Karpas-422 (cell line): ENCODE results near the gene NEGR1. TPM values are rescaled to one million over a fixed set of nuclear protein-coding genes. Genes with fewer than 3 reads are reported as not detected.

Source experiments
- DNase-seq: peaks from one replicate; pipeline ENCODE4 v3.0.0-alpha.2; 2015
- H2AFZ ChIP-seq: fragments of 200-600 bp; sonication (generic); 2 replicates; pipeline ENCODE4 v1.6.1; 2014; ENCODE audit warnings: antibody characterized with exemption, low read length, mixed read lengths
- H3K27ac ChIP-seq: fragments of 200-600 bp; sonication (generic); 2 replicates; pipeline ENCODE4 v1.5.1; 2014; ENCODE audit warnings: mild to moderate bottlenecking, low read length, moderate library complexity
- H3K27me3 ChIP-seq: fragments of 200-600 bp; sonication (generic); 2 replicates; pipeline ENCODE4 v1.6.1; 2014; ENCODE audit warnings: low read length, mixed read lengths
- H3K36me3 ChIP-seq: fragments of 200-600 bp; sonication (generic); 2 replicates; pipeline ENCODE4 v1.6.1; 2014; ENCODE audit warnings: low read length, mixed read lengths; ENCODE audit not compliant: insufficient read depth
- H3K4me1 ChIP-seq: fragments of 200-600 bp; sonication (generic); 2 replicates; pipeline ENCODE4 v1.6.1; 2014; ENCODE audit warnings: mild to moderate bottlenecking, low read length, mixed read lengths
- H3K4me2 ChIP-seq: fragments of 200-600 bp; sonication (generic); 2 replicates; pipeline ENCODE4 v1.6.1; 2014; ENCODE audit warnings: low read length, low read depth, mild to moderate bottlenecking; ENCODE audit not compliant: poor library complexity, severe bottlenecking
- H3K4me3 ChIP-seq: fragments of 200-600 bp; sonication (generic); 2 replicates; pipeline ENCODE4 v1.5.1; 2014; ENCODE audit warnings: mild to moderate bottlenecking, antibody characterized with exemption, low read length, mixed read lengths
- H3K79me2 ChIP-seq: fragments of 200-600 bp; sonication (generic); 2 replicates; pipeline ENCODE4 v1.6.1; 2014; ENCODE audit warnings: mild to moderate bottlenecking, low read length, mixed read lengths
- H3K9ac ChIP-seq: fragments of 200-600 bp; sonication (generic); 2 replicates; pipeline ENCODE4 v1.6.0; 2014; ENCODE audit warnings: low read length
- H3K9me2 ChIP-seq: fragments of 200-600 bp; sonication (generic), shearing (Covaris generic); replicated peaks from 2 replicates; pipeline ENCODE4 v1.6.0; 2014; ENCODE audit warnings: mild to moderate bottlenecking, low read length, moderate library complexity; ENCODE audit not compliant: insufficient read depth
- H3K9me3 ChIP-seq: fragments of 300-700, 200-600 bp; sonication (generic); 2 replicates; pipeline ENCODE4 v1.6.1; 2014; ENCODE audit warnings: low read length, mixed read lengths
- H4K20me1 ChIP-seq: fragments of 200-600 bp; sonication (generic); 2 replicates; pipeline ENCODE4 v1.6.1; 2014; ENCODE audit warnings: mild to moderate bottlenecking, antibody characterized with exemption, low read length, low read depth; ENCODE audit not compliant: insufficient read depth
- total RNA-seq: library from RNA; depleted of rRNA; stranded (reverse); fragments of >200 nt; shearing (Covaris generic); gene quantifications from 2 replicates; pipeline ENCODE4 v1.2.3, GENCODE V29; 2014; ENCODE audit warnings: low replicate concordance

The NEGR1 gene
- total RNA-seq, 1 experiment from 2014 or later: not detected

DNA sequence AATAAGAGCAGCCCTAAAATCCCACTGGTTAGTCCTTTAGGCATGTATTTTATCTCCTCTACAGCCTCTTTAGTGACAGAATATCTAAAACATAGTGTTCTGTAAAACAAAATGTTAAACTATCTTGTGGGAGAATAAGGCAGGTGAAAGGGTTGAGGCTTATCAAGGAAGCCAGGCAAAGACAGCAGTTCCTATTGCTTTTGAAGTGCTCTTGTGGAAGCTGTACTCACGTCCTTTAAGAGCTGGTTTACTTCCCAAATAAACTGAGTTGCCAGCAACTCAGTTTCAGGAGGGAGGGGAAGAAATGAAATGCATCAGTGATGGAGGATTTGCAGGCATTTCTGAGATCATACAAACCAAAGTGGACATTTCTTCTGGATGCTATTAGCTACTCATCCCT lies 671.9 kb downstream of the NEGR1 start:
- H2AFZ ChIP-seq: no peak overlapping the region
- no peak overlapping the region for H3K4me2 ChIP-seq
- H3K4me3 ChIP-seq: no peak overlapping the region
- DNase-seq: no peak
- no peaks in the 10 kb centered on the region for H3K9me2 ChIP-seq
- no peaks in the 10 kb centered on the region for H3K79me2 ChIP-seq
- H3K9ac ChIP-seq: no peak overlapping the region
- no peaks in the 10 kb centered on the region for H3K36me3 ChIP-seq
- H3K9me3 ChIP-seq: peaks cover 15% of the 10 kb centered on the region; the same call in 1 of the 2 replicates
- no peaks in the 10 kb centered on the region for H3K4me1 ChIP-seq
- no peaks in the 10 kb centered on the region for H4K20me1 ChIP-seq
- H3K27me3 ChIP-seq: no peaks in the 10 kb centered on the region
- H3K27ac ChIP-seq: no peak overlapping the region

DNA sequence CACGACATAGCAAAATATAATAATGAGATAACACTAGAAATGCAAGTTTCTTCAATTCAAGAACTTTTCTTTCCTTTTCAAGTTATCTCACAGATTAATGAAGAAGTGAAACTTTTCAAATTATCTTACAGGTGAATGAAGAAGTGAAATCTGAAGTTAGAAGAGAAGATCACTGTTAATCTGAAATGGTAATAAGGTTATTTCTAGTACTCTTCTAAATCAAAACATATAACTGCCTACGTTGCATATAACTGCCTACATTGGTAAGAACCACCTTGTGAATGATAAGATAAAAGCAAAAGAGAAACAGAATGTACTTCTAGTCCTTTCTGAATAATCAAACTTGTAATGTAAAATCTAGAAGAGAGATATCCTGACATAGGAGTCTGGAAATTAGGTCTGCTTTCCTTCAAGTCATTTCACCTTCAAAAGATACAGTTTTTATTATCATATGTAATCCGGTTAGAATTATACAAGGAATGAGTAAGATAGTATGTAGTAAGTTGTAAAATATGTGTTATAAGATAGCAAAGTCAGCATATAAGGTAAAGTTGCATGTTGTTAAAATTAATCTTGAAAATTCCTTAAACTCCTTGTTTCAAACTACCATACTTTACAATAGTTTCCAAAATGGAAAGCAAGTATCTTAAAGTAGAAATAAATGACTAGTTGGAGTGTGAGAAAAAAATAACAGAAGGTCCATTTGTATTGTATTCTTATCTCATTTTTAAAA lies 679.1 kb downstream of the NEGR1 start:
- H3K4me2 ChIP-seq: no peak overlapping the region
- H3K27ac ChIP-seq: no peak overlapping the region
- no peak for DNase-seq
- H3K4me3 ChIP-seq: no peak overlapping the region
- peaks cover 10% of the 10 kb centered on the region for H3K9me3 ChIP-seq
- no peaks in the 10 kb centered on the region for H3K27me3 ChIP-seq
- no peak overlapping the region for H2AFZ ChIP-seq
- H3K9me2 ChIP-seq: no peaks in the 10 kb centered on the region
- H3K79me2 ChIP-seq: no peaks in the 10 kb centered on the region
- no peaks in the 10 kb centered on the region for H3K36me3 ChIP-seq
- no peaks in the 10 kb centered on the region for H3K4me1 ChIP-seq
- H4K20me1 ChIP-seq: no peaks in the 10 kb centered on the region
- H3K9ac ChIP-seq: no peak overlapping the region

DNA sequence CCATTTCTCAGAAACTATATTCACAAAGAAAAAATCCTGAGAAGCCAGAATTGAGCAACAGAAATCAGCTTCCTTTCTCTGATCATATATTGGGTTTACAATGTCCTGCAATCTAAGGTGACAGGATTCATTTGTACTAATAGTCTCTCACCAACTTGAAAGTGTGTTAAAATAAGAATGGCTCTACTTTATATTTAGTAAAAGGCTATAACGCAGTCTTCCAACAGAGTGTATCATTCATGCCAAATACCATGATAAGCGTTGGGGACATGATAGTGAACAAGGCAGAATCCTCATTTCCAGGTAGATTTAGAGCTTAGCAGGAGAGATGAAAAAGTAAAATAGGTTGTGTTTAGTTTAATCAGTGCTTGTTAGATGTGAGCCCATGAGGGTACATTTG lies 682.3 kb downstream of the NEGR1 start:
- H3K27me3 ChIP-seq: no peaks in the 10 kb centered on the region
- H3K9ac ChIP-seq: no peak overlapping the region
- no peak for DNase-seq
- H2AFZ ChIP-seq: no peak overlapping the region
- H3K4me3 ChIP-seq: no peak overlapping the region
- H3K4me1 ChIP-seq: no peaks in the 10 kb centered on the region
- H3K36me3 ChIP-seq: no peaks in the 10 kb centered on the region
- no peaks in the 10 kb centered on the region for H4K20me1 ChIP-seq
- no peak overlapping the region for H3K4me2 ChIP-seq
- H3K9me2 ChIP-seq: no peaks in the 10 kb centered on the region
- H3K27ac ChIP-seq: no peak overlapping the region
- peaks cover 3% of the 10 kb centered on the region; the same call in 1 of the 2 replicates for H3K9me3 ChIP-seq
- H3K79me2 ChIP-seq: no peaks in the 10 kb centered on the region

DNA sequence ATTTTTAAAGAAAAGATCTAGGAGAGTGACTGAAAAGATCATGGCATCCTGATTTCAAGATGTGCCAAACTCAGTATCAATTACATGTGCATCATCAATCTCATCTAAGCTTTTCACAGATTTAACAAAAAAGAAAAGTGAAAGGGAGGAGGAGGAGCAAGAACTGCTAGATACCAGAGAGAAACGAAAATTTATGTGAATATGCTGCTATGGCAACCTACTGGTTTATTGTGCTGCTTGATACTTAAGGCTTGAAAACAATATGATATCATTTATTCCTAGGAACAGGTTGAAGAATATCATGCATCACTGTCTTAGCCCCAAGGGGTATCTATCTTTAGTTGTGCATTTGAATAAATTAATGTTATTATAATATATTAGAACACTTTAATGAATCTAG lies 683.0 kb downstream of the NEGR1 start:
- H3K9me2 ChIP-seq: no peaks in the 10 kb centered on the region
- no peak overlapping the region for H3K4me3 ChIP-seq
- H3K36me3 ChIP-seq: no peaks in the 10 kb centered on the region
- no peak overlapping the region for H3K4me2 ChIP-seq
- H3K27me3 ChIP-seq: no peaks in the 10 kb centered on the region
- H2AFZ ChIP-seq: no peak overlapping the region
- DNase-seq: no peak
- H3K27ac ChIP-seq: no peak overlapping the region
- H3K9ac ChIP-seq: no peak overlapping the region
- H4K20me1 ChIP-seq: no peaks in the 10 kb centered on the region
- no peaks in the 10 kb centered on the region for H3K4me1 ChIP-seq
- H3K79me2 ChIP-seq: no peaks in the 10 kb centered on the region
- H3K9me3 ChIP-seq: peaks cover 3% of the 10 kb centered on the region; the same call in 1 of the 2 replicates

DNA sequence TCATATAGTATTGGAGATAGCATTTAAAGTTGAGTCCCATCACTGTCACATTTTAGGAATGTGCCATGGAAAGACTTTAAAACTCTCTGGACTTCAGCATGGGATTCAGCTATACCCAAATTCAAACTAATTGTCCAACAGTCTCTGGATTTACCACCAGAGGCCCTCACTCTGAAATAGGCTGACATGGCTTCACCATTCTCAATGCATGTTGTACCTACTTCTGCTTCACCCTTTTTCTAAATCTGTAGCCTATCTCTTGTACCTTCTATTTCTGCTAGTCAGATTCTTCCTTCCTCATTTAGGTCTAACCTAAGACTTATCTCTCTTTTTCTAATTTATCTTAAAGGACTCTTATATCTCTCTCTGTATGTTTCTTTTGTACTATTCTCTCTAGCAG lies 688.8 kb downstream of the NEGR1 start:
- Histone ChIP-seq H3K27me3 (no peaks in the 10 kb centered on the region), H3K36me3 (no peaks in the 10 kb centered on the region), H3K4me2 (no peak overlapping the region), H3K79me2 (no peaks in the 10 kb centered on the region), H3K9me2 (no peaks in the 10 kb centered on the region), H3K4me1 (no peaks in the 10 kb centered on the region), H2AFZ (no peak overlapping the region), H3K4me3 (no peak overlapping the region), H3K9ac (no peak overlapping the region), H3K27ac (no peak overlapping the region), H4K20me1 (no peaks in the 10 kb centered on the region), H3K9me3 (no peaks in the 10 kb centered on the region)
- peak; percentile 46 for DNase-seq

DNA sequence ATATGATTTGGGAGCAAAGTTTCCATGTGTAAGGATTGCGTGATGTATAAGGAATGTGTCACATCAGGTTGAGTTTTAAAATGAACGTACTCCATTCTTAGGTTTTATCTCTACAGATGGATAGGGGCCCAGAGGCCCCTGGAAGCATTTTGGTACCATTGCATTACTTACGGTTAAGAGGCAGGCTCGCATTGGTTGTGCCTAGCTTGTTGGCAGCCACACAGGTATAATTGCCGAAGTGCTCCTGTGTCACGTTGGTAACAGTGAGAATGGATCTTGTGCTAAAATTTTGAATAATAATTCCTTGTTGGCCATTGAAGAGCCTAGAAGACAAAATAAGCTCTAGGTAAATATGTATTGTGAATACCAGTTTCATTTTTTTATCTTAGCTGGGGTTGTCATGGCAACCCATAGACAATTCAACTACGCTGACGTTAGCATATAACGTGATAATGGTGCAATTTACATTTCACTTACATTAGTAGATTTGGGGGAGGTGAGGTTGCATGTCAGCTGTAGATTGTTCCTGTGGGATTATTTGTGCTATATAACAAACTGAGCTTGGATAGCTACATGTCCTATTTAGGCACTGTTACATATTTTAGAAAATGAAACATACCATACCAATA lies 689.6 kb downstream of the NEGR1 start:
- no peaks in the 10 kb centered on the region for H4K20me1 ChIP-seq
- H3K27ac ChIP-seq: no peak overlapping the region
- no peaks in the 10 kb centered on the region for H3K79me2 ChIP-seq
- no peaks in the 10 kb centered on the region for H3K27me3 ChIP-seq
- no peak overlapping the region for H2AFZ ChIP-seq
- no peak overlapping the region for H3K4me2 ChIP-seq
- H3K9ac ChIP-seq: no peak overlapping the region
- DNase-seq: no peak
- H3K4me1 ChIP-seq: no peaks in the 10 kb centered on the region
- H3K36me3 ChIP-seq: no peaks in the 10 kb centered on the region
- no peak overlapping the region for H3K4me3 ChIP-seq
- no peaks in the 10 kb centered on the region for H3K9me3 ChIP-seq
- H3K9me2 ChIP-seq: no peaks in the 10 kb centered on the region

DNA sequence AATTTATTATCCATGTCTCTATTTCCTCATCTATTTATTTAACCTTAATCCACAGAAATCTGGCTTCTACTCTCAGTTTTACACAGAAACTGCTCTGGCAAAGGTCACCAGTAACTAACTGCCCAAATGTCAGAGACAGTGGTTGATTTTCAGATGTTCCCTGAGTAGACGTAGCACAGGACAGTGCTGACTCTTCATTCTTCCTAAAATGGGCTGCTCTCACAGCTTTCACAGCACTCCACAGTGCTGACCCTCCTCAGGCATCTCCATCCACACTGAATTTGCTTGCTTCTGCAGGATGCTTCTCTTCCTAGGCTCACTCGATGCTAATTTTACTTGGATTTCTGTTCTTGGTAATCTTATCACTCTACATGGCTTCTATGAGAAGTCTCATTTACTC lies 693.3 kb downstream of the NEGR1 start:
- Histone ChIP-seq H3K27ac (no peak overlapping the region), H3K4me2 (no peak overlapping the region), H3K9me3 (no peaks in the 10 kb centered on the region), H3K79me2 (no peaks in the 10 kb centered on the region), H3K4me3 (no peak overlapping the region), H3K9me2 (no peaks in the 10 kb centered on the region), H3K36me3 (no peaks in the 10 kb centered on the region), H4K20me1 (no peaks in the 10 kb centered on the region), H3K4me1 (no peaks in the 10 kb centered on the region), H3K9ac (no peak overlapping the region), H3K27me3 (no peaks in the 10 kb centered on the region), H2AFZ (no peak overlapping the region)
- DNase-seq: no peak

DNA sequence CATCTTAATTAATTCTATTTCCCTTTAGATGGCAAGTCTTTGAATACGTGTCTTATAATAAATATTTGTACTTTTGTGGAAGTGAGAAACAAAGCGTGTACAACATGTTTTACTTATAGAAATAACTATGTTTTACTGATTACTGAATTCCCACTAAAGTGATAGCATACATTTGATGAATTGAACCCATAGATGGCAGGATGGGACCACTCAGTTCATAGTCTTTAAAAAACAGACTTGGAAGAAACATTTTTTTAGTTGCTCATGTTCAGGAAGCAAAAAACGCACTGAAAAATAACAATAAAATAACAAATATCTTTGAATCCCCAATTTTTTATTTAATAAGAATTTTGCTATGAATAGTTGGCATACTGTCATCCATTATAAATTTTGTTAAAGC lies 694.4 kb downstream of the NEGR1 start:
- H3K4me3 ChIP-seq: no peak overlapping the region
- DNase-seq: no peak
- H2AFZ ChIP-seq: no peak overlapping the region
- H3K27ac ChIP-seq: no peak overlapping the region
- H3K4me1 ChIP-seq: no peaks in the 10 kb centered on the region
- H3K9me2 ChIP-seq: no peaks in the 10 kb centered on the region
- H3K9me3 ChIP-seq: no peaks in the 10 kb centered on the region
- no peaks in the 10 kb centered on the region for H3K36me3 ChIP-seq
- no peaks in the 10 kb centered on the region for H4K20me1 ChIP-seq
- H3K79me2 ChIP-seq: no peaks in the 10 kb centered on the region
- no peaks in the 10 kb centered on the region for H3K27me3 ChIP-seq
- no peak overlapping the region for H3K9ac ChIP-seq
- H3K4me2 ChIP-seq: no peak overlapping the region
